Measurements from ENCODE around the gene CHAF1B.
"Not testable (repeated sequence)": the region's sequence is repeated elsewhere in the genome, so short reads cannot be mapped to it uniquely, and the experiment has no call there.

The CHAF1B gene

GRCh38 chr21:36388096-36388495 is 2.9 kb downstream of the CHAF1B start:
- DNase-seq (ENCODE audit: low spot score): no peak
- in situ Hi-C loops (cut with MboI; ENCODE audit: low pct_unique_long_range_greater_than_20kb, low sequenced_read_pairs, unreplicated experiment): no loop called here
- no peak for TF ChIP-seq CTCF (IDR thresholded peaks at IDR 0.05; ENCODE audit: extremely low read depth, insufficient read depth, missing control alignments)

- in situ Hi-C loops (cut with MboI; ENCODE audit: low pct_unique_long_range_greater_than_20kb, low sequenced_read_pairs, unreplicated experiment): no loop called here
- no peak for TF ChIP-seq CTCF (IDR thresholded peaks at IDR 0.05; ENCODE audit: extremely low read depth, insufficient read depth, missing control alignments)
- DNase-seq (ENCODE audit: low spot score): peak; percentile 43
Measured at GRCh38 chr21:36388835-36389234, 3.6 kb downstream of the CHAF1B start.

- DNase-seq (ENCODE audit: low spot score); in situ Hi-C loops (cut with MboI; ENCODE audit: low pct_unique_long_range_greater_than_20kb, low sequenced_read_pairs, unreplicated experiment): not testable (repeated sequence)
Measured at GRCh38 chr21:36391649-36392048, 6.5 kb downstream of the CHAF1B start.

- no peak for DNase-seq (ENCODE audit: low spot score)
- no peak for TF ChIP-seq CTCF (IDR thresholded peaks at IDR 0.05; ENCODE audit: extremely low read depth, insufficient read depth, missing control alignments)
- in situ Hi-C loops (cut with MboI; ENCODE audit: low pct_unique_long_range_greater_than_20kb, low sequenced_read_pairs, unreplicated experiment): no loop called here
Measured at GRCh38 chr21:36395353-36396111, 10.3 kb downstream of the CHAF1B start.

- in situ Hi-C loops (cut with MboI; ENCODE audit: low pct_unique_long_range_greater_than_20kb, low sequenced_read_pairs, unreplicated experiment): no loop called here
- TF ChIP-seq CTCF (IDR thresholded peaks at IDR 0.05; ENCODE audit: extremely low read depth, insufficient read depth, missing control alignments): no peak
- no peak for DNase-seq (ENCODE audit: low spot score)
Measured at GRCh38 chr21:36396325-36396724, 11.1 kb downstream of the CHAF1B start.

- in situ Hi-C loops (cut with MboI; ENCODE audit: low pct_unique_long_range_greater_than_20kb, low sequenced_read_pairs, unreplicated experiment): no loop called here
- no peak for DNase-seq (ENCODE audit: low spot score)
- TF ChIP-seq CTCF (IDR thresholded peaks at IDR 0.05; ENCODE audit: extremely low read depth, insufficient read depth, missing control alignments): no peak
Measured at GRCh38 chr21:36396971-36397370, 11.8 kb downstream of the CHAF1B start.

GRCh38 chr21:36397606-36398005 is 12.4 kb downstream of the CHAF1B start:
- in situ Hi-C loops (cut with MboI; ENCODE audit: low pct_unique_long_range_greater_than_20kb, low sequenced_read_pairs, unreplicated experiment): no loop called here
- TF ChIP-seq CTCF (IDR thresholded peaks at IDR 0.05; ENCODE audit: extremely low read depth, insufficient read depth, missing control alignments): no peak
- no peak for DNase-seq (ENCODE audit: low spot score)

- DNase-seq (ENCODE audit: low spot score); in situ Hi-C loops (cut with MboI; ENCODE audit: low pct_unique_long_range_greater_than_20kb, low sequenced_read_pairs, unreplicated experiment): not testable (repeated sequence)
Measured at GRCh38 chr21:36399736-36400135, 14.5 kb downstream of the CHAF1B start.

All from GM13977 (cell line).